ENCODE results near the gene SMDT1. TPM values are rescaled to one million over a fixed set of nuclear protein-coding genes. Genes with fewer than 3 reads are reported as not detected.
"Not testable (repeated sequence)": the region's sequence is repeated elsewhere in the genome, so short reads cannot be mapped to it uniquely, and the experiment has no call there.

SMDT1 gene
- total and polyA plus RNA-seq, 9 of the 15 experiments (the other 6 are each of a cell fraction or from before 2014, with no cell fraction given): 7.9 to 65.2 (median 14.3) TPM

GRCh38 chr22:42070517-42071422, 8.7 kb upstream of the SMDT1 start, which contains the start of gene NAGA (continued):
- TF ChIP-seq HNRNPLL (IDR thresholded peaks at IDR 0.05; ENCODE audit: low read depth, low read length, poor library complexity, severe bottlenecking) (peak; percentile 57), GTF2A2 (tag; IDR thresholded peaks at IDR 0.05) (no peak), SP1 (CRISPR knock-in tag; IDR thresholded peaks at IDR 0.05) (peak; percentile 85), SUPT5H (IDR thresholded peaks at IDR 0.05) (peak; percentile 86), TAF1 (IDR thresholded peaks at IDR 0.05; ENCODE audit: control insufficient read depth, extremely low read depth, insufficient read depth, low read length, severe bottlenecking) (peak; percentile 33), KAT7 (CRISPR knock-in tag; IDR thresholded peaks at IDR 0.05; ENCODE audit: borderline replicate concordance) (no peak)

GRCh38 chr22:42071508-42071907, 8.0 kb upstream of the SMDT1 start:
- H3K9me1 ChIP-seq (ENCODE audit: control insufficient read depth, insufficient read depth, low read length); in situ Hi-C loops (cut with MboI); FAIRE-seq; H3K9me3 ChIP-seq (replicated peaks; ENCODE audit: control insufficient read depth, insufficient read depth, low read depth, low read length); H3K27me3 ChIP-seq (ENCODE audit: control insufficient read depth in 2 of 2, insufficient read depth in 2 of 2, low read length in 2 of 2); ATAC-seq; DNase-seq (ENCODE audit: extremely low read depth in 1 of 4, low spot score in 3 of 4); POLR2A ChIA-PET; H4K20me1 ChIP-seq (replicated peaks; ENCODE audit: control insufficient read depth, insufficient read depth, low read length); BruUV-seq (replicated peaks); CTCF ChIA-PET (ENCODE audit: low intra/inter-chr PET ratio): not testable (repeated sequence)
- Histone ChIP-seq H3K4me3 (peak overlapping the region; percentile 54), H3K79me2 (ENCODE audit: control insufficient read depth, insufficient read depth, low read length) (peaks cover 21% of the 10 kb centered on the region), H3K36me3 (ENCODE audit: control insufficient read depth, insufficient read depth, low read length) (peaks cover 21% of the 10 kb centered on the region; the same call in 1 of the 3 replicates), H3K9ac (ENCODE audit: insufficient read depth in 1 of 2, low read depth in 2 of 2, low read length in 2 of 2) (peak overlapping the region; percentile 66 to 81; a peak in 3 of 4 replicates), H3K4me1 (replicated peaks in 1 of 2; ENCODE audit: control insufficient read depth in 2 of 2, insufficient read depth in 2 of 2, low read length in 2 of 2) (peaks cover 19 to 42% of the 10 kb centered on the region in 2 experiments; a peak in 4 of 5 replicates), H2AFZ (ENCODE audit: low read depth, low read length) (peak overlapping the region; percentile 91; the same call in 1 of the 2 replicates), H3K4me2 (ENCODE audit: insufficient read depth, low read length) (peak overlapping the region; percentile 97), H3K27ac (ENCODE audit: extremely low read depth, low read depth, low read length) (peak overlapping the region; percentile 84; the same call in 2 of the 3 replicates)
- 22% methylated on average over 5 of the region's 7 CpGs for WGBS (ENCODE audit: insufficient coverage, low coverage, missing lambda C conversion rate)
- intact Hi-C loops (cut with micrococcal nuclease): loop anchor here (10.0 kb wide), 1 partner anchor 107 kb away; the partner anchor contains the start of gene SEPTIN3

All from K562 (cell line).